AG09309 (cell line): ENCODE data around the gene C12orf75.

Experiments used
- DNase-seq: peaks from one replicate; pipeline ENCODE4 v3.0.0-alpha.2; 2010; ENCODE audit warnings: low read depth
- H3K4me3 ChIP-seq: 2 replicates; pipeline ENCODE4 v1.5.1; 2011; ENCODE audit warnings: mild to moderate bottlenecking, low read depth, low read length, moderate library complexity; ENCODE audit not compliant: control insufficient read depth
- CTCF ChIP-seq: IDR thresholded peaks from 2 replicates; pipeline ENCODE4 v1.5.1; 2011; ENCODE audit warnings: mild to moderate bottlenecking, low read depth, low read length, inconsistent platforms; ENCODE audit not compliant: insufficient read depth, control insufficient read depth; ENCODE audit errors: missing control alignments

Gene C12orf75

GRCh38 chr12:105418821-105419291 is 88.4 kb downstream of the C12orf75 start:
- DNase-seq: peak; percentile 52

DNA sequence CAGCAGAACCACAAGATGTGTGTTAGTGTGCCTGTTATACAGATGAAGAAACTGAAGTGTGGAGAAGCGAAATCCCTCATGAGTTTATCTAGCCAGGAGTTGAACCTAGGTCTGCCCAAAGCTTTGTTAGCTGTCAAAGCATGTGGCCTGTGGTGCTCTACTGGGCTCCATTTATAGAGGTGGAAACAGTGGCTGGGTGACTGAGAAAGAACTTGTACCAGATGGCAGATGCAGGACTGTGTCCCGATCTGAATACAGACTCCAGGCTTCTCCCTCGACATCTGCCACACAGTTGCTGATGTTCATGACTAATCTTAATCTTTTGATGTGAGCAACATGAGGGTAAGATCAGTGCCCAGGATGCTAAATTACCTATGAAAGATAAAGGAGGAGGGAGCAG is 89.1 kb downstream of the C12orf75 start:
- TF ChIP-seq CTCF: no peak
- DNase-seq: no peak
- no peak overlapping the region for H3K4me3 ChIP-seq

More at GRCh38 chr12:105418821-105419291, 88.4 kb downstream of the C12orf75 start:
- TF ChIP-seq CTCF: no peak
- H3K4me3 ChIP-seq: no peak overlapping the region

- no peak for TF ChIP-seq CTCF
- no peak for DNase-seq
- H3K4me3 ChIP-seq: no peak overlapping the region
Measured at GRCh38 chr12:105420046-105420445, 89.6 kb downstream of the C12orf75 start.

GRCh38 chr12:105420659-105421240 is 90.3 kb downstream of the C12orf75 start:
- TF ChIP-seq CTCF: peak; percentile 85
- no peak for DNase-seq
- H3K4me3 ChIP-seq: no peak overlapping the region
